ENCODE results near the gene GPC1.

DNA sequence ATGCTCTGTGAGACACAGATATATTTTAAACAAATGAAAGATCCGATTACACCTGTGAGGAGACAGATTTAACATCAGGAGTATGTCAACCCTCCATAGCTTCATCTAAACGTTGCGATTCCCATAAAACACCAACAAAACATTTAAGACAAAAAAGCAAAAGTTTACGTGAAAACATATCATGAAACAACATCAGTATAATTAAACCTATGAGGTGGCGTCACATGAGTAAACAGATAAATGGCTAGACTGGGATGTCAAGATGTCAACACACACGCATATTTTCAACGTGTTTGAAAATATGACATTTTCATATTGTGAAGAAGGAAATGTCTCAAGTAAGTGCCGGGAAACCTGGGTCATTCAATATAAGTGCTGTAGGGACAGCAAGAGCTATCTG is 25.5 kb upstream of the GPC1 start:
- TF ChIP-seq, protein P1, sequence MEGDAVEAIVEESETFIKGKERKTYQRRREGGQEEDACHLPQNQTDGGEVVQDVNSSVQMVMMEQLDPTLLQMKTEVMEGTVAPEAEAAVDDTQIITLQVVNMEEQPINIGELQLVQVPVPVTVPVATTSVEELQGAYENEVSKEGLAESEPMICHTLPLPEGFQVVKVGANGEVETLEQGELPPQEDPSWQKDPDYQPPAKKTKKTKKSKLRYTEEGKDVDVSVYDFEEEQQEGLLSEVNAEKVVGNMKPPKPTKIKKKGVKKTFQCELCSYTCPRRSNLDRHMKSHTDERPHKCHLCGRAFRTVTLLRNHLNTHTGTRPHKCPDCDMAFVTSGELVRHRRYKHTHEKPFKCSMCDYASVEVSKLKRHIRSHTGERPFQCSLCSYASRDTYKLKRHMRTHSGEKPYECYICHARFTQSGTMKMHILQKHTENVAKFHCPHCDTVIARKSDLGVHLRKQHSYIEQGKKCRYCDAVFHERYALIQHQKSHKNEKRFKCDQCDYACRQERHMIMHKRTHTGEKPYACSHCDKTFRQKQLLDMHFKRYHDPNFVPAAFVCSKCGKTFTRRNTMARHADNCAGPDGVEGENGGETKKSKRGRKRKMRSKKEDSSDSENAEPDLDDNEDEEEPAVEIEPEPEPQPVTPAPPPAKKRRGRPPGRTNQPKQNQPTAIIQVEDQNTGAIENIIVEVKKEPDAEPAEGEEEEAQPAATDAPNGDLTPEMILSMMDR (IDR thresholded peaks at IDR 0.05) = no peak
- TF ChIP-seq POLR2A (IDR thresholded peaks at IDR 0.05) = no peak

Data from Peyer's patch (tissue), 4 donors.